ENCODE measurements around the gene CABP7.

The CABP7 gene

DNA sequence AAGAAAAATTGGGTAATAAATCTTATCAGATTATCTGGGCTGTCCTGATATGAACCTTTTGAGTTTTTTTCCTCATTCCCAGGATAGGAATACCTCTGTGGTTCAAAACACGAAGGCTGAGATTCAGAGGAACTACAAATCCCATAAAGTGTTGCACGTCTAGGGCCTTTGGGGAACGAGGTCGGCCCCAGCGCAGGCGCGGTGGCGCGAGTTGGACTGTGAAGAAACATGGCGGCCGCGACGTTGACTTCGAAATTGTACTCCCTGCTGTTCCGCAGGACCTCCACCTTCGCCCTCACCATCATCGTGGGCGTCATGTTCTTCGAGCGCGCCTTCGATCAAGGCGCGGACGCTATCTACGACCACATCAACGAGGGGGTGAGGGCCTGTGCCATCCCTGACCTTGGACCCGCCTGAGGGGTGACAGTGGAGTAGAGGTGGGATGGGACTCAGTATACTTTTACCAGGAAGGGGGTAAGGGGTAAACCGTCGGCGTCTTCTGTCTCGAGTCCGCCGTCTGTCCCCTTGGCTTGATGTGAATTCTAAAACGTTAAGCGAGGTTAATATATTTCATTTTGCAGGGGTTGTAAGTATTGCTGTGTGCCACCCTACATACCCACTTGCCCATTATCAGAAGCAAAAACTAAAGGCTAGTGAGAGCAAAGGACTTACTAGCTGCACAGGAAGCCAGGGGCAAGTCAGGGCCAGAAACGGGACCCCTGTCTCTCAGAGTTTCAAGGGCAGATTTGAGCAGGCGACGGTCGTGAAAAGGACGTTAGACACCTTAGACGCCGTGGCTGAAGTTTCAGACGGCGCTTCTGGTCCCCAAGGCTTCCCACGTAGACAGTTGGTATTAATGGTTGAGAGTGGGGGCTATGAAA lies 47.6 kb downstream of the CABP7 start, which contains the start of gene UQCR10:
Gene UQCR10 (plus strand): TSS at position 199 of the 881 bp plus-strand sequence. CDS start 30 bp downstream, at position 229.
- TF ChIP-seq, protein P1, sequence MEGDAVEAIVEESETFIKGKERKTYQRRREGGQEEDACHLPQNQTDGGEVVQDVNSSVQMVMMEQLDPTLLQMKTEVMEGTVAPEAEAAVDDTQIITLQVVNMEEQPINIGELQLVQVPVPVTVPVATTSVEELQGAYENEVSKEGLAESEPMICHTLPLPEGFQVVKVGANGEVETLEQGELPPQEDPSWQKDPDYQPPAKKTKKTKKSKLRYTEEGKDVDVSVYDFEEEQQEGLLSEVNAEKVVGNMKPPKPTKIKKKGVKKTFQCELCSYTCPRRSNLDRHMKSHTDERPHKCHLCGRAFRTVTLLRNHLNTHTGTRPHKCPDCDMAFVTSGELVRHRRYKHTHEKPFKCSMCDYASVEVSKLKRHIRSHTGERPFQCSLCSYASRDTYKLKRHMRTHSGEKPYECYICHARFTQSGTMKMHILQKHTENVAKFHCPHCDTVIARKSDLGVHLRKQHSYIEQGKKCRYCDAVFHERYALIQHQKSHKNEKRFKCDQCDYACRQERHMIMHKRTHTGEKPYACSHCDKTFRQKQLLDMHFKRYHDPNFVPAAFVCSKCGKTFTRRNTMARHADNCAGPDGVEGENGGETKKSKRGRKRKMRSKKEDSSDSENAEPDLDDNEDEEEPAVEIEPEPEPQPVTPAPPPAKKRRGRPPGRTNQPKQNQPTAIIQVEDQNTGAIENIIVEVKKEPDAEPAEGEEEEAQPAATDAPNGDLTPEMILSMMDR (conservative IDR thresholded peaks at IDR 0.05; ENCODE audit: low read depth, low read length) = no peak
- Histone ChIP-seq H3K9ac (peak within 1 kb of the TSS; percentile 77), H3K79me2 (ENCODE audit: insufficient read depth, low read depth) (peaks cover 22% of the 10 kb centered on the region; the same call in 1 of the 2 replicates), H3K36me3 (ENCODE audit: insufficient read depth) (peaks cover 7% of the 10 kb centered on the region; the same call in 1 of the 2 replicates), H4K20me1 (ENCODE audit: insufficient read depth) (no peaks in the 10 kb centered on the region), H2AFZ (ENCODE audit: low read depth) (peak within 1 kb of the TSS; percentile 77), H3K27me3 (ENCODE audit: insufficient read depth, low read depth) (no peaks in the 10 kb centered on the region), H3K4me1 (ENCODE audit: low read depth, poor library complexity, severe bottlenecking) (peaks cover 13% of the 10 kb centered on the region), H3K27ac (peak within 1 kb of the TSS; percentile 41), H3K4me3 (IDR thresholded peaks at IDR 0.05; ENCODE audit: insufficient read depth, low read depth, low read length) (no peak within 1 kb of the TSS), H3K4me2 (peak within 1 kb of the TSS; percentile 76)

DNA sequence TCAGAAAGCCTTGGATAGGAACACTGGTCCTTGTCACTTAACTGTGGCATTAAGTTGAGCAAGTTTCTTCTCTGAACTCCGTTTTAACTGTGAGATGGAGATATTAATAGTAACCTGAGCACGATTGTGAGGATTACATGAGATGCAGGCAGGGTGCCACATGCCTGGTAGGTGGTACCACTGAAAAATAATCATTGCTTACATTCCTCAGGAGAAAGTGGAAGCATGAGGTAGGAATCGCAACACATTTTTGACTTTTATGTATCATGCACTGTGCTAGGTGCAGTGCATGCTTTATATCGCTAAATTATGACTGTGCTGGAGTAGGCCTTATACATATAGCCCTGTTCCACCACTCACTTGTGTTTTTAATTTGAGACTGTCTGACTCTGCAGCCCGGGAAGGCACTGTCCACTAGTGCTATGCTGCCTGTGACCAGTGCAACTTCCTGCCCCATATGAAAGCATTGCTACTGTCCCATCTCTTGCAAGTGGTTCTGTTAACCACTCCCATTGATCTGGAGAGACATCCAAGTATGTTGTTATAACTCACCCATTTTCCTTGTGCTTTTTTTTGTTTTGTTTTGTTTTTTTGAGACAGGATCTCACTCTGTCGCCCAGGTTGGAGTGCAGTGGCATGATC lies 48.4 kb downstream of the CABP7 start:
- H3K4me2 ChIP-seq = peak overlapping the region; percentile 76
- peaks cover 13% of the 10 kb centered on the region for H3K4me1 ChIP-seq (ENCODE audit: low read depth, poor library complexity, severe bottlenecking)
- peak overlapping the region; percentile 41; the same call in 1 of the 2 replicates for H3K27ac ChIP-seq
- TF ChIP-seq, protein P1 (conservative IDR thresholded peaks at IDR 0.05; ENCODE audit: low read depth, low read length) = no peak
- peaks cover 22% of the 10 kb centered on the region; the same call in 1 of the 2 replicates for H3K79me2 ChIP-seq (ENCODE audit: insufficient read depth, low read depth)
- H3K4me3 ChIP-seq (IDR thresholded peaks at IDR 0.05; ENCODE audit: insufficient read depth, low read depth, low read length) = no peak overlapping the region
- no peaks in the 10 kb centered on the region for H4K20me1 ChIP-seq (ENCODE audit: insufficient read depth)
- H2AFZ ChIP-seq (ENCODE audit: low read depth) = peak overlapping the region; percentile 77
- H3K36me3 ChIP-seq (ENCODE audit: insufficient read depth) = peaks cover 7% of the 10 kb centered on the region; the same call in 1 of the 2 replicates
- H3K27me3 ChIP-seq (ENCODE audit: insufficient read depth, low read depth) = no peaks in the 10 kb centered on the region
- H3K9ac ChIP-seq = peak overlapping the region; percentile 77; the same call in 1 of the 2 replicates

DNA sequence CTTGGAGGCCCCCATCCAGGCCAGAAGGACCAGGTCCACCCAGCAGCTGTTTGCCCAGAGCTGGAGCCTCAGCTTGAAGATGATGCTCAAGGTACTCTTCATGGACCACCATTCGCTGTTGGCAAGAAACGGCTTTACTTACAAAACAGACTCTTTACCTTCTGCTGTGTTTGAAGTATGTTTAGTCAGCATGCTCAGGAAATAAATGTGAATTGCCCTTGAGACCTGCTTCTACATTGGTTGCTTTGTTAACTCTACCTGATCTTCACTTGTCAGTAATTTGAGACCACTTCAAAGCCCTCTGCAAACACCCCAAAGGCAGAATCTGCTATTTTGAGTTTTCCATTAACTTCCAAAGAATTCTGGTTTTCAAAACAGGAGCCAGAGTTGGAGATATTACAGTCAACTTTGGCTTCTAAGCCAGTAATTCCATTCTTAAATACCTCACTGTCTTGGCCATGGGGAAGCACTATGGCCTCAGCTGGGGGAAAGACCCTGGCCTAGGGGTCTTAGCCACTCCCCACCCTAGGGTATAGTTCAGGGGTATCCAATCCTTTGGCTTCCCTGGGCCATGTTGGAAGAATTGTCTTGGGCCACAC lies 50.0 kb downstream of the CABP7 start:
- Histone ChIP-seq H3K4me2 (no peak overlapping the region), H3K36me3 (ENCODE audit: insufficient read depth) (peaks cover 7% of the 10 kb centered on the region; the same call in 1 of the 2 replicates), H3K4me1 (ENCODE audit: low read depth, poor library complexity, severe bottlenecking) (peaks cover 13% of the 10 kb centered on the region), H3K9ac (no peak overlapping the region), H4K20me1 (ENCODE audit: insufficient read depth) (no peaks in the 10 kb centered on the region), H3K4me3 (IDR thresholded peaks at IDR 0.05; ENCODE audit: insufficient read depth, low read depth, low read length) (no peak overlapping the region), H3K79me2 (ENCODE audit: insufficient read depth, low read depth) (peaks cover 22% of the 10 kb centered on the region; the same call in 1 of the 2 replicates), H2AFZ (ENCODE audit: low read depth) (no peak overlapping the region), H3K27ac (no peak overlapping the region), H3K27me3 (ENCODE audit: insufficient read depth, low read depth) (no peaks in the 10 kb centered on the region)
- TF ChIP-seq, protein P1 (conservative IDR thresholded peaks at IDR 0.05; ENCODE audit: low read depth, low read length) = no peak

- no peak overlapping the region for H2AFZ ChIP-seq (ENCODE audit: low read depth)
- peaks cover 7% of the 10 kb centered on the region; the same call in 1 of the 2 replicates for H3K36me3 ChIP-seq (ENCODE audit: insufficient read depth)
- H4K20me1 ChIP-seq (ENCODE audit: insufficient read depth) = no peaks in the 10 kb centered on the region
- H3K4me3 ChIP-seq (IDR thresholded peaks at IDR 0.05; ENCODE audit: insufficient read depth, low read depth, low read length) = no peak overlapping the region
- H3K4me2 ChIP-seq = no peak overlapping the region
- peaks cover 22% of the 10 kb centered on the region; the same call in 1 of the 2 replicates for H3K79me2 ChIP-seq (ENCODE audit: insufficient read depth, low read depth)
- no peak overlapping the region for H3K27ac ChIP-seq
- peaks cover 8% of the 10 kb centered on the region for H3K4me1 ChIP-seq (ENCODE audit: low read depth, poor library complexity, severe bottlenecking)
- no peaks in the 10 kb centered on the region for H3K27me3 ChIP-seq (ENCODE audit: insufficient read depth, low read depth)
- no peak overlapping the region for H3K9ac ChIP-seq
- TF ChIP-seq, protein P1 (conservative IDR thresholded peaks at IDR 0.05; ENCODE audit: low read depth, low read length) = no peak
These were observed 52.4 kb downstream of the CABP7 start for GRCh38 chr22:29772170-29772641.
